Breast epithelium (tissue), 3 donors: ENCODE data around the gene PTPRU.

Source experiments
- POLR2A ChIP-seq: fragments of 450-650 bp; IDR thresholded peaks from one replicate; pipeline ENCODE4 v1.6.1; 2016; ENCODE audit warnings: antibody characterized with exemption, mild to moderate bottlenecking, moderate library complexity
- POLR2AphosphoS5 ChIP-seq, 3 donors: sonication (generic); formaldehyde crosslinking; IDR thresholded peaks; one replicate each; pipeline ENCODE4 v1.6.1; 2017; ENCODE audit warnings: antibody characterized with exemption in 3 of 3
- TF ChIP-seq, protein P1 (sequence below), 3 donors: fragments of 450-650 bp; IDR thresholded peaks; one replicate each; pipeline ENCODE4 v1.5.1; 2016 to 2017; ENCODE audit warnings: antibody characterized with exemption in 3 of 3, mild to moderate bottlenecking in 3 of 3, moderate library complexity in 3 of 3

DNA sequence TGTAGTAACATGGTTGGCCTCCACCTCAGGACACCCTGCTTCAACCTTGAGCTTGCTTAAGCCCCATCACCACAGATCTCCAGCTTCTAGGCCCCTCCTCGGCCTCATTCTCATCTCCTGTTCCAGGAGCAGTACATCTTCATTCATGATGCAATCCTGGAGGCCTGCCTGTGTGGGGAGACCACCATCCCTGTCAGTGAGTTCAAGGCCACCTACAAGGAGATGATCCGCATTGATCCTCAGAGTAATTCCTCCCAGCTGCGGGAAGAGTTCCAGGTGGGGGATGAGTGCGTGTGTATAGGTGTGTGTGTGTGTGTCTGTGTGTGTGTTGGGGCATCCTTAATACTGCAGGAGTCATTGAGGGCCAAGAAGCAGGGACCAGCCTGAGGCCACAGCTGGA lies 79.6 kb downstream of the PTPRU start:
- TF ChIP-seq POLR2A: no peak
- TF ChIP-seq POLR2AphosphoS5 (IDR thresholded peaks at IDR 0.05): no peak
- TF ChIP-seq, protein P1, sequence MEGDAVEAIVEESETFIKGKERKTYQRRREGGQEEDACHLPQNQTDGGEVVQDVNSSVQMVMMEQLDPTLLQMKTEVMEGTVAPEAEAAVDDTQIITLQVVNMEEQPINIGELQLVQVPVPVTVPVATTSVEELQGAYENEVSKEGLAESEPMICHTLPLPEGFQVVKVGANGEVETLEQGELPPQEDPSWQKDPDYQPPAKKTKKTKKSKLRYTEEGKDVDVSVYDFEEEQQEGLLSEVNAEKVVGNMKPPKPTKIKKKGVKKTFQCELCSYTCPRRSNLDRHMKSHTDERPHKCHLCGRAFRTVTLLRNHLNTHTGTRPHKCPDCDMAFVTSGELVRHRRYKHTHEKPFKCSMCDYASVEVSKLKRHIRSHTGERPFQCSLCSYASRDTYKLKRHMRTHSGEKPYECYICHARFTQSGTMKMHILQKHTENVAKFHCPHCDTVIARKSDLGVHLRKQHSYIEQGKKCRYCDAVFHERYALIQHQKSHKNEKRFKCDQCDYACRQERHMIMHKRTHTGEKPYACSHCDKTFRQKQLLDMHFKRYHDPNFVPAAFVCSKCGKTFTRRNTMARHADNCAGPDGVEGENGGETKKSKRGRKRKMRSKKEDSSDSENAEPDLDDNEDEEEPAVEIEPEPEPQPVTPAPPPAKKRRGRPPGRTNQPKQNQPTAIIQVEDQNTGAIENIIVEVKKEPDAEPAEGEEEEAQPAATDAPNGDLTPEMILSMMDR (IDR thresholded peaks at IDR 0.05): no peak
